H1 (cell line): Measurements from ENCODE around the gene KLKB1. TPM values are rescaled to one million over a fixed set of nuclear protein-coding genes. Genes with fewer than 3 reads are reported as not detected.
A peak's percentile ranks its signal among the peaks of the same experiment; 100 is the strongest.
"Not testable (repeated sequence)": the region's sequence is repeated elsewhere in the genome, so short reads cannot be mapped to it uniquely, and the experiment has no call there.

Experiments
- CTCF ChIA-PET: fragments of 300-600 bp; sonication (Branson Sonifier 250); formaldehyde crosslinking; loops from one replicate; lab custom pipeline; 2021; ENCODE audit not compliant: partially characterized antibody; lab: Charles Lee
- POLR2A ChIA-PET: fragments of 300-600 bp; sonication (Branson Sonifier 250); formaldehyde crosslinking; loops from one replicate; lab custom pipeline; 2021; ENCODE audit warnings: inconsistent platforms; ENCODE audit not compliant: partially characterized antibody; lab: Charles Lee
- DNase-seq, 2 experiments: peaks; one replicate each; pipeline versions ENCODE4 v3.0.0 to v3.0.0-alpha.2; 2010 to 2022; ENCODE audit warnings: low spot score in 2 of 2, low read depth in 1 of 2, mixed read lengths in 1 of 2
- FAIRE-seq: peaks from 2 replicates; lab custom pipeline; 2011; peaks lifted over from hg19 to GRCh38; lab: Jason Lieb, UNC
- H2AFZ ChIP-seq: 2 replicates; pipeline ENCODE4 v1.8.1; 2012; ENCODE audit warnings: low read length, inconsistent platforms
- H2AK5ac ChIP-seq: 2 replicates; pipeline ENCODE4 v1.6.1; 2013; ENCODE audit warnings: low read depth, low read length
- H2BK120ac ChIP-seq: replicated peaks from 2 replicates; pipeline ENCODE3; 2013; ENCODE audit warnings: low read depth, low read length, inconsistent platforms
- H2BK12ac ChIP-seq: 2 replicates; pipeline ENCODE4 v1.6.1; 2013; ENCODE audit warnings: low read depth, low read length
- H2BK15ac ChIP-seq: 2 replicates; pipeline ENCODE4 v1.6.1; 2013; ENCODE audit warnings: low read length
- H2BK20ac ChIP-seq: 2 replicates; pipeline ENCODE4 v1.6.1; 2013; ENCODE audit warnings: low read length
- H2BK5ac ChIP-seq: 2 replicates; pipeline ENCODE4 v1.6.1; 2013; ENCODE audit warnings: low read depth, low read length
- H3K14ac ChIP-seq: 2 replicates; pipeline ENCODE4 v1.6.1; 2013; ENCODE audit warnings: inconsistent platforms; ENCODE audit not compliant: insufficient read length
- H3K18ac ChIP-seq: 2 replicates; pipeline ENCODE4 v1.6.1; 2013; ENCODE audit warnings: low read length; ENCODE audit errors: extremely low read depth
- H3K23ac ChIP-seq: 2 replicates; pipeline ENCODE4 v1.6.1; 2013; ENCODE audit warnings: inconsistent platforms; ENCODE audit not compliant: insufficient read length
- H3K23me2 ChIP-seq: 2 replicates; pipeline ENCODE4 v1.6.1; 2013; ENCODE audit warnings: low read depth, low read length
- H3K27ac ChIP-seq: 2 replicates; pipeline ENCODE4 v1.6.1; 2011; ENCODE audit warnings: low read depth, low read length, inconsistent platforms
- H3K27me3 ChIP-seq, 4 experiments: replicated peaks in 1 of 4; 1 replicate in 1 of 4; 2 replicates in 3 of 4; pipeline versions ENCODE4 v1.6.1 to v1.8.1; 2011 to 2013; ENCODE audit warnings: low read length in 3 of 4, mild to moderate bottlenecking in 3 of 4, inconsistent platforms in 2 of 4, mixed read lengths in 2 of 4, moderate library complexity in 1 of 4; ENCODE audit not compliant: control insufficient read depth in 3 of 4, insufficient read depth in 3 of 4; ENCODE audit errors: extremely low read depth in 1 of 4
- H3K36me3 ChIP-seq, 4 experiments: 2 replicates each; pipeline versions ENCODE4 v1.6.1 to v1.8.1; 2011 to 2013; ENCODE audit warnings: mild to moderate bottlenecking in 4 of 4, low read length in 3 of 4, moderate library complexity in 2 of 4, control low read depth in 1 of 4, inconsistent platforms in 1 of 4; ENCODE audit not compliant: insufficient read depth in 4 of 4, control insufficient read depth in 2 of 4
- H3K4ac ChIP-seq: replicated peaks from 2 replicates; pipeline ENCODE3; 2013; ENCODE audit warnings: low read length, low read depth, mixed read lengths, inconsistent platforms; ENCODE audit not compliant: insufficient read length
- H3K4me1 ChIP-seq, 4 experiments: replicated peaks in 1 of 4; 1 replicate in 1 of 4; 2 replicates in 3 of 4; pipeline versions ENCODE4 v1.6.1 to v1.8.1; 2011 to 2013; ENCODE audit warnings: low read length in 3 of 4, inconsistent platforms in 2 of 4, mixed read lengths in 1 of 4; ENCODE audit not compliant: insufficient read depth in 4 of 4, control insufficient read depth in 3 of 4
- H3K4me2 ChIP-seq, 2 experiments: 2 replicates each; pipeline versions ENCODE4 v1.6.1 to v1.8.1; 2011 to 2013; ENCODE audit warnings: low read depth in 2 of 2, low read length in 2 of 2, control low read depth in 1 of 2, inconsistent platforms in 1 of 2, mild to moderate bottlenecking in 1 of 2; ENCODE audit not compliant: insufficient read depth in 1 of 2
- H3K4me3 ChIP-seq, 4 experiments: fragments of 200-600, 300-600 bp in 1 of 4; sonication (generic), shearing (Covaris generic), sonication (Bioruptor Twin) in 1 of 4; 2 replicates each; pipeline versions ENCODE4 v1.5.1 to v1.8.1; 2011 to 2016; ENCODE audit warnings: low read length in 4 of 4, low read depth in 3 of 4, control low read depth in 2 of 4, inconsistent platforms in 2 of 4, mild to moderate bottlenecking in 2 of 4, mixed read lengths in 1 of 4, moderate library complexity in 1 of 4; ENCODE audit not compliant: insufficient read depth in 2 of 4; ENCODE audit errors: extremely low read depth in 1 of 4
- H3K56ac ChIP-seq: replicated peaks from 2 replicates; pipeline ENCODE3; 2013; ENCODE audit warnings: low read depth, mild to moderate bottlenecking, mixed read lengths, low read length, inconsistent platforms; ENCODE audit not compliant: insufficient read length
- H3K79me1 ChIP-seq: 2 replicates; pipeline ENCODE4 v1.6.1; 2013; ENCODE audit warnings: low read depth, low read length, control low read depth
- H3K79me2 ChIP-seq, 2 experiments: 2 replicates each; pipeline versions ENCODE4 v1.6.1 to v1.8.1; 2012 to 2013; ENCODE audit warnings: low read length in 2 of 2, mild to moderate bottlenecking in 2 of 2, inconsistent platforms in 1 of 2; ENCODE audit not compliant: insufficient read depth in 2 of 2, control insufficient read depth in 1 of 2
- H3K9ac ChIP-seq, 4 experiments: replicated peaks in 1 of 4; 1 replicate in 1 of 4; 2 replicates in 3 of 4; pipeline versions ENCODE4 v1.6.1 to v1.8.1; 2011 to 2013; ENCODE audit warnings: low read depth in 3 of 4, low read length in 3 of 4, control low read depth in 2 of 4, mild to moderate bottlenecking in 2 of 4, moderate library complexity in 2 of 4, inconsistent platforms in 1 of 4; ENCODE audit errors: extremely low read depth in 1 of 4
- H3K9me3 ChIP-seq, 2 experiments: 2 replicates each; pipeline versions ENCODE4 v1.6.1 to v1.8.1; 2012 to 2013; ENCODE audit warnings: mild to moderate bottlenecking in 2 of 2, moderate library complexity in 2 of 2, control low read depth in 1 of 2, inconsistent platforms in 1 of 2, low read depth in 1 of 2, low read length in 1 of 2, mixed read lengths in 1 of 2; ENCODE audit not compliant: insufficient read depth in 2 of 2
- H4K20me1 ChIP-seq, 2 experiments: replicated peaks in 1 of 2; 2 replicates each; pipeline versions ENCODE3 to v1.8.1; 2011 to 2013; ENCODE audit warnings: inconsistent platforms in 2 of 2, low read length in 2 of 2, mild to moderate bottlenecking in 1 of 2; ENCODE audit not compliant: insufficient read depth in 2 of 2, control insufficient read depth in 1 of 2
- H4K5ac ChIP-seq: 2 replicates; pipeline ENCODE4 v1.6.1; 2013; ENCODE audit warnings: low read length, low read depth, mixed read lengths, inconsistent platforms; ENCODE audit not compliant: insufficient read length
- H4K8ac ChIP-seq: 2 replicates; pipeline ENCODE4 v1.8.0; 2013; ENCODE audit warnings: mild to moderate bottlenecking, moderate library complexity, low read length, inconsistent platforms; ENCODE audit not compliant: insufficient read depth; ENCODE audit errors: extremely low read depth
- H4K91ac ChIP-seq: replicated peaks from 2 replicates; pipeline ENCODE3; 2013; ENCODE audit warnings: low read length, mixed read lengths, inconsistent platforms; ENCODE audit not compliant: insufficient read length
- CREB1 ChIP-seq: IDR thresholded peaks from 2 replicates; pipeline ENCODE4 v1.6.1; 2012; ENCODE audit warnings: inconsistent platforms
- JUND ChIP-seq: IDR thresholded peaks from 2 replicates; pipeline ENCODE4 v1.6.1; 2011; ENCODE audit warnings: mild to moderate bottlenecking, improper control_type of control experiment, low read length
- POLR2A ChIP-seq, 2 experiments: IDR thresholded peaks; 1 replicate in 1 of 2; 2 replicates in 1 of 2; pipeline ENCODE4 v1.6.1; 2011; ENCODE audit warnings: low read depth in 2 of 2, low read length in 2 of 2, mild to moderate bottlenecking in 2 of 2; ENCODE audit errors: control extremely low read depth in 1 of 2
- POLR2AphosphoS5 ChIP-seq: IDR thresholded peaks from 2 replicates; pipeline ENCODE4 v1.6.1; 2011; ENCODE audit warnings: low read depth, low read length
- SP1 ChIP-seq: IDR thresholded peaks from 2 replicates; pipeline ENCODE4 v1.6.1; 2011; ENCODE audit warnings: low read depth, low read length
- TAF1 ChIP-seq: IDR thresholded peaks from 2 replicates; pipeline ENCODE4 v1.6.1; 2011; ENCODE audit warnings: mild to moderate bottlenecking, low read depth, low read length
- TBP ChIP-seq: IDR thresholded peaks from 2 replicates; pipeline ENCODE4 v1.6.1; 2011; ENCODE audit warnings: low read depth, low read length, improper control_type of control experiment
- YY1 ChIP-seq: IDR thresholded peaks from 2 replicates; pipeline ENCODE4 v1.6.1; 2011; ENCODE audit warnings: low read depth, mild to moderate bottlenecking, low read length
- whole genome bisulfite sequencing, 2 experiments: shearing (Covaris generic) in 1 of 2; methylation state at CpG; one replicate each; pipeline versions ENCODE4 v1.1.6 to v1.1.7; 2013 to 2015; ENCODE audit warnings: low lambda C conversion rate in 2 of 2, mixed read lengths in 2 of 2, inconsistent platforms in 1 of 2, low coverage in 1 of 2, missing lambda C conversion rate in 1 of 2; ENCODE audit not compliant: insufficient replicate concordance in 2 of 2, insufficient coverage in 1 of 2, insufficient read length in 1 of 2; ENCODE audit errors: extremely low coverage in 1 of 2, missing lambda C conversion rate in 1 of 2; 5-methylcytosine and 5-hydroxymethylcytosine counted together
- polyA plus RNA-seq, 7 experiments: library from polyadenylated mRNA; depleted of rRNA in 3 of 7; stranded (reverse) in 5 of 7; unstranded in 2 of 7; fragments of >200 nt in 5 of 7; fragments of 200-250 nt in 2 of 7; gene quantifications; 1 replicate in 5 of 7; 2 replicates in 1 of 7; 4 replicates in 1 of 7; pipeline versions ENCODE4 v1.2.1 to v1.2.3, GENCODE V29; 2011 to 2013; ENCODE audit warnings: missing spikeins in 2 of 7, mixed read lengths in 2 of 7
- total RNA-seq: library from RNA; stranded (reverse); fragmentation: NEBNext Ultra II Directional; extraction: Animal tissue kit (Norgen Biotek cat#: 25700); gene quantifications from 2 replicates; pipeline ENCODE4 v1.2.1, GENCODE V29; 2021

KLKB1 gene
- total and polyA plus RNA-seq, 2 of the 8 experiments (the other 6 are each of a cell fraction or from before 2014, with no cell fraction given), result 12.0 to 20.9 TPM

DNA sequence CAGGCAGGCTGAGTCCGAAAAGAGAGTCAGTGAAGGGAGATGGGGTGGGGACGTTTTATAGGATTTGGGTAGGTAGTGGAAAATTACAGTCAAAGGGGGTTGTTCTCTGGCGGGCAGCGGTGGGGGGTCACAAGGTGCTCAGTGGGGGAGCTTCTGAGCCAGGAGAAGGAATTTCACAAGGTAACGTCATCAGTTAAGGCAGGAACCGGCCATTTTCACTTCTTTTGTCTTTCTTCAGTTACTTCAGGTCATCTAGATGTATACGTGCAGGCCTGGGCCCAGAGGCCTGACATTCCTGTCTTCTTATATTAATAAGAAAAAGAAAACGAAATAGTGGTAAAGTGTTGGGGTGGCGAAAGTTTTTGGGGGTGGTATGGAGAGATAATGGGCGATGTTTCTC is 14.7 kb downstream of the KLKB1 start:
- not testable (repeated sequence) for H4K8ac ChIP-seq, H3K4me1 ChIP-seq, H2BK20ac ChIP-seq, H2BK120ac ChIP-seq, H2AFZ ChIP-seq, H4K5ac ChIP-seq, H3K79me1 ChIP-seq, H2BK12ac ChIP-seq, H3K23ac ChIP-seq, H3K9ac ChIP-seq, H3K14ac ChIP-seq, H2BK15ac ChIP-seq, H3K56ac ChIP-seq, H4K20me1 ChIP-seq, H2AK5ac ChIP-seq, H3K23me2 ChIP-seq, H3K27me3 ChIP-seq, FAIRE-seq, H3K9me3 ChIP-seq, H3K4ac ChIP-seq, H3K18ac ChIP-seq, H4K91ac ChIP-seq
- Histone ChIP-seq H2BK5ac (peak overlapping the region; percentile 63; the same call in 1 of the 2 replicates), H3K4me3 (peak overlapping the region in 3 of 4 experiments; percentile 17 to 95 (median 23); a peak in 3 of 8 replicates), H3K27ac (peak overlapping the region; percentile 52; the same call in 1 of the 2 replicates), H3K79me2 (peaks cover 4 to 36% of the 10 kb centered on the region in 2 experiments; a peak in 3 of 4 replicates), H3K4me2 (peak overlapping the region; percentile 77 to 95), H3K36me3 (peaks cover 2 to 36% (median 16%) of the 10 kb centered on the region in 4 experiments; a peak in 5 of 8 replicates)
- POLR2A ChIA-PET, result interaction anchor here (0.8 to 2.9 kb wide), 10 partner anchors 9 to 109 kb away, joined by 3 to 14 read pairs (median 4); partner anchors contain the start of gene F11
- TF ChIP-seq CREB1 (peak; percentile 61; the same call in 1 of the 2 replicates), POLR2A (IDR thresholded peaks at IDR 0.05; ENCODE audit: control extremely low read depth in 1 of 2, low read depth in 2 of 2, low read length in 2 of 2) (peak in 1 of 2 experiments; percentile 58; a peak in 2 of 3 replicates), POLR2AphosphoS5 (peak; percentile 76; the same call in 1 of the 2 replicates), YY1 (0 out of 2 replicates have a peak, but pooled peaks have one; percentile 48), TAF1 (peak; percentile 31; the same call in 1 of the 2 replicates), JUND (0 out of 2 replicates have a peak, but pooled peaks have one; percentile 18), TBP (0 out of 2 replicates have a peak, but pooled peaks have one; percentile 35), SP1 (0 out of 2 replicates have a peak, but pooled peaks have one; percentile 41)
- peak in 1 of 2 experiments; percentile 77 for DNase-seq
- 16% methylated on average over 10 of the region's 10 CpGs; no CpG with 5 or more reads in 1 of the 2 experiments for WGBS, 2 experiments
- CTCF ChIA-PET, result interaction anchor here (1.2 kb wide), 1 partner anchor 14 kb away, joined by 3 read pairs; no protein-coding TSS in a partner anchor
